Measurements from ENCODE around the gene FBLN1. TPM values are rescaled to one million over a fixed set of nuclear protein-coding genes. Genes with fewer than 3 reads are reported as not detected.
A peak's percentile ranks its signal among the peaks of the same experiment; 100 is the strongest.
"Not testable (repeated sequence)": the region's sequence is repeated elsewhere in the genome, so short reads cannot be mapped to it uniquely, and the experiment has no call there.

FBLN1 gene
- total RNA-seq, 1 donor from 2014 or later = 25.7 TPM

DNA sequence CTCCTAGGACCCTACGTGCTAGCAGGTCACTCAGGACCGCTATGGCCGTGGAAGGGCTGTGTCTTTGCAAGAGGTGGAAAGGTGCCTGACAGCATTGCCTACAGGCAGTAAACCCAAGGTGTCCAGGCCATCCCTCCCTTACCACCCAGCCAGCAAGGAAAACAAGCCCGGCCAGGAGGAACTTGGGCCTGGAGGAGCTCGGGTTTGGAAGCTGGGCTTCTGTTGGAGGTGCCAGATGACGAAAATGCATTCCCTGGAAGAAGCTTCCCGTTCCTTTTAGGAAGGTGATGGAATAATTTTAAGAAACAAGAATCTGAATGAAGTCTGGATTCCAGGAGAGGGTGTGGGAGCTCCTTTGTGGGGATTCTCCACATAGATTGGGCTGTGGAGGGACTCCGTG lies 23.6 kb downstream of the FBLN1 start:
- FAIRE-seq = no peak
- DNase-seq (ENCODE audit: low spot score in 2 of 2) = no peak

DNA sequence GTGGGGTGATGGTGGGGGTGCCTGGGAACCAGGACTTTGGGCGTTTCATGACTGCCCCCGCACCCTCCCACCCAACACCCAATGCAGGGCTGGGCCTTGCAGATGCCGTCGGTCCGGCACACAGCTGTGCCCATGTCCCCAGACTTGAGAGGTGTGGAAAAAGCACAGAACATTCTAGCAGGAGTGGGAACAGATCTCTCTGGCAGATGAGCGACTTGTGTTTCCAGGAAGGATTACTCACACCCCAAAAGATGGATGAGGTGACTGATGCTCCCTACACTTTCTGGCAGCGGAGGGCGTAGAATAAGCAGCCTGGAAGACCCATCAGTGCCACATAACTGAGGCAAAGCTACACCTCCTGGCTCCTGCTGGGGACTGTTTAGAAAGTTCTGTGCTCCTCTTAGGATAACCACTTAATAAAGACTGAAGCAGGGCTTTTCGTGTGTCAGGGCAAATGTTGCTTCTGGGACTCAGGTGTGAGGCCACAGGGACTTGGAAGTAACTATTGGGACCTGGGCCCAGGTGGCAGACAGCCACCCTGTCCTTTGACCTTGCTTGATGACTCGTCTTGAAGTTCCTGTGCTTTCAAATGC lies 24.2 kb downstream of the FBLN1 start:
- FAIRE-seq = no peak
- no peak for DNase-seq (ENCODE audit: low spot score in 2 of 2)

- FAIRE-seq = no peak
- DNase-seq (ENCODE audit: low spot score in 2 of 2) = no peak
These were observed 24.8 kb downstream of the FBLN1 start for GRCh38 chr22:45527456-45527855.

DNA sequence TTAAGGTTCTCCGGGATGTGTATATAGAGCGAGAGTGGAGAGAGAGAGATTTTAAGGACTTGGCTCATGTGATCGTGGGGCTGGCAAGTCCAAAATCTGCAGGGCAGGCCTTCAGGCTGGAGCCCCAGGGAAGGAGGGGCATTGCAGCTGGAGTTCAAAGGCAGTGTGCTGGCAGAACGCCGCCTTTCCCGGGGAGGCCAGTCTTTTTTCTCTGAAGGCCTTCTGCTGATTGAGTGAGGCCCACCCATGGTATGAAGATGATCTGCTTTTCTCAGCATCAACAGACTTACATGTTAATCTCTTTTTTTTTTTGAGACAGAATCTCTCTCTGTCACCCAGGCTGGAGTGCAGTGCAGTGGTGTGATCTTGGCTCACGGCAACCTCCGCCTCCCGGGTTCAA lies 25.4 kb downstream of the FBLN1 start:
- FAIRE-seq (no peak), DNase-seq (ENCODE audit: low spot score in 2 of 2) (no peak)

DNA sequence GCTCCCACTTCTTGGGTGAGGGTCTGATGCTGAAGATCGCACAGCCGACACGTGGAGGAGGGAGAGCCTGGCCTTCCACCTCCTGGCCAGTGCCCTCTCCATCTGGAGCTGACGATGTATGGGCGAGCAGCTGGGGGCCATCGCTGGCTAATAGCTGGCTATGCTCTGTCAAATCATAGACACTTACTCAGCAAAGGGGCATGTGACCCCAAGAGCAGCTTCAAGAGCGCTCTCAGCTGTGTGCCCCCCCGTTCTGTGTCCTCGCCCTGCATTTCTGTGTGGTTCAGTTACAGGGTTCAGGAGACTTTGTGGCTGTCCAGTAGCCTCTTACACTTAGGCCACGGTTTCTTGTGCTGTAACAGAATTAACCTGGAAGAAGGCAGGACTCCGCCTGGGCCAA lies 26.4 kb downstream of the FBLN1 start:
- DNase-seq (ENCODE audit: low spot score in 2 of 2) (no peak), FAIRE-seq (no peak)

DNA sequence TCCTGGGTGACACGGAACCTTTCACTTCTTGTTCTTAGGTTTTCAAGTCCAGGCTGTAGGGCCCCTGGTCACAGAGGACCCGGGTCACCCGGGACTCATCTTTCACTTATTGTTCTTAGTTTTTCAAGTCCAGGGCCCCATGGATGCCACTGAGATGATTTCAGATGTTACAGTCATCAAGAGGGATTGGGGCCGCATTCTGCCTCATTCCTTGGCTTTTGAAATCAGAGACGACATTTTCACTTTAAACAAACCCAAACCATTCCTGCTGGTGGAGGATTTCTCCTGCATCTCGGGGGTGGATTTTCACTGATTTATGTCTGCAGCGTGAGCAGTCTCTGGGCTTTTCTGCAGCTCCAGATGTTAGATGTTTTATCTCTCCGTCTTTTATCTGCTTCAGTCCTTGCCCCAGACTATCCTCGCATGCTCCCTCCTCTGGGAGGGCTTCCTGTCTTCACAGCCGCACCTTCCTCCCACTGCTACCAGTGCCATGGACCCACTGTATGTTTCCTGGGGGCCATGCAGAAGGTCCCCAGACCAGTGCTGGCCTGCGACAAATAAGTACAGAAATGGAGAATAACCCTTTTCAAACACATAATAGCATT lies 27.4 kb downstream of the FBLN1 start:
- no peak for FAIRE-seq
- no peak for DNase-seq (ENCODE audit: low spot score in 2 of 2)

GRCh38 chr22:45531441-45532234 lies 29.0 kb downstream of the FBLN1 start:
- DNase-seq (ENCODE audit: low spot score in 2 of 2) (no peak), FAIRE-seq (no peak)

- FAIRE-seq (no peak), DNase-seq (ENCODE audit: low spot score in 2 of 2) (no peak)
These were observed 29.6 kb downstream of the FBLN1 start for GRCh38 chr22:45532235-45532631.

GRCh38 chr22:45533703-45534102 lies 31.0 kb downstream of the FBLN1 start:
- FAIRE-seq = no peak
- no peak for DNase-seq (ENCODE audit: low spot score in 2 of 2)

GRCh38 chr22:45534339-45535192 lies 31.9 kb downstream of the FBLN1 start:
- DNase-seq (ENCODE audit: low spot score in 2 of 2) = no peak
- no peak for FAIRE-seq

DNA sequence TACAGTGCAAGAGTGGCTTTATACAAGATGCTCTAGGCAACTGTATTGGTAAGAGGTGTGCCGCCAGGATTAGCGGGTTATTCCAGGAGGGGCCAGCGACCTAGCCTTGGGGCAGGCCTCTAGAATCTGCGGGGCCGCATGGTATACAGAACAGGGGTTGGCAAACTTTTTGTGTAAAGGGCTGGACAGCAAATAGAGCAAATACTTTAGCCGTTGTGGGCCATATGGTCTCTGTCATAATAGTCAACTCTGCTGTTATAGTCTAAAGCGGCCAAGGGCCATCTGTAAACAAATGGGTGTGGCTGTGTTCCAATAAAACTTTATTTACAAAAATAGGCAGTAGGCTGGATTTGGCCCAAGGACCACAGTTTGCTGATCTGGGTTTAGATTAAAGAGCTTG lies 32.6 kb downstream of the FBLN1 start:
- no peak for FAIRE-seq
- DNase-seq (ENCODE audit: low spot score in 2 of 2) = no peak

GRCh38 chr22:45535835-45536234 lies 33.2 kb downstream of the FBLN1 start:
- FAIRE-seq = not testable (repeated sequence)

DNA sequence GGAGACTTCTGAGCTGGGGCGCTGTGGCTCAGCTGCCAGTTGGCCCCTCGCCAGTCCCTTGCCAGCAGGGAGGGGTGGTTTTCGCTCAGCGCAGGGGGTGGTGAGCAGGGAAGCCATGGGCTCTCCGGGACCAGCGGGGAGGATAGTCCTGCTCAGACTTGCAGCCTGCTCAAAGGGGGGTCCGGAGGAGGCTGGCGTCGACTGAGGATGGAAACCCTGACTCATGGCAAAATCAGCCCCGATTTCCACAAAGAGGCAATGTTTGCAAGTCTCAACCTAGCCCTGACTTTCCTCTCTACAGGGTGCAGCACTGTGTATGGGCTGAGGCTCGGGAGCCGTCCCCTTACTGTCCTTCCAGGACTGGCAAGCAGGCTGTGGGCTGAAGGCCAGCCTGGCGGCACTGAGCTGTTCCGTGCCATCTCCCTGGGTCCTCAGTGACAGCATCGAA lies 35.1 kb downstream of the FBLN1 start:
- FAIRE-seq = no peak
- peak in 1 of 2 donors; percentile 55 for DNase-seq (ENCODE audit: low spot score in 2 of 2)

More at GRCh38 chr22:45535835-45536234, 33.2 kb downstream of the FBLN1 start:
- not testable (repeated sequence) for DNase-seq (ENCODE audit: low spot score in 2 of 2)

DNA sequence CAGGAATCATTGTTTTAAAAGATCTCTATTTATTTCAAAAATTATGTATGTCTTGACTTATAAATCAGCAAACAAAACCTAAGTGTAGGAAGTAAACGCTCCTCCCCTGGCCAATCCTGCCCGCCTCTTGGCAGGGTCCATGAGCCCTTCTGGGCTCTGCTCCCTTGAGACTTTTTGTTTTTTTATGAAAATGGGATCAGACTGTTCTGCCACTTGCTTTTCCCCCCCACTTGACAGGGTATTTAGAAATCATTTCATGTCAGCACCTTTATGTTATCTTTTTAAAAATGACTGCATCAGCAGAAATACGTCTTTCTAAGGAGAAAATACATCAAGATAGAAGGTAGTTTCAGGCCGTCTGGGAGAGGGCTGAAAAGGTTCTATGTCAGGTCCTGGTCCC lies 35.6 kb downstream of the FBLN1 start:
- DNase-seq (ENCODE audit: low spot score in 2 of 2) (no peak), FAIRE-seq (no peak)

- no peak for FAIRE-seq
- no peak for DNase-seq (ENCODE audit: low spot score in 2 of 2)
These were observed 37.4 kb downstream of the FBLN1 start for GRCh38 chr22:45540122-45540521.

DNA sequence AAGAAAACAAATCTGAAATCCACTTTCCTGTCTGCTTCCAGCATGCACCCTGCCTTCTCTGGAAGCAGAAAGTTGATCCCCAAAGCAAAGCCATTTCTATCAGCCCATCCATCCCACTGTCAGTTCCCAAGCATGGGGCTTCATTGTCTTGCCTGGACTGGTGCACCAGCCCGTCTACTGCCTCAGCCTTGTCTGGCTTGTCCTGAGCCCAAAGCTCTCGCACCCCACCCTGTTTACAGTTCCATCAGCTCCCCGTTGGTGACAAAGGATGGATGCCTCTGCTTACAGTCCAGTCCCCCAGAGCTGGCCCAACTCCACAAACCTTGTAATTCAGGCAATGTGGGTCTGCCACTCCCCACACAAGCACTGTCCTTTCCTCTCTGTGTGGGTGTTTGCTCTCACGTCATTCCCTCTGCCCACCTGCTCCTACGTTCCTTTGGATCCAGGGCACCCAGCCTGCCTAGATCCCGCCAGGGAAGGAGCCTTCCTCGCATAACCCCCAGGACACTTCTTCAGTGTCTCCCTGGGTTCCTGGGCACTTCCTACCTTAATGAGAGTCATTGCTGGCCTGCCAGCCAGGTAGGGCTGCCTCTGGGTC lies 38.8 kb downstream of the FBLN1 start:
- DNase-seq (ENCODE audit: low spot score in 2 of 2) (no peak), FAIRE-seq (no peak)

DNA sequence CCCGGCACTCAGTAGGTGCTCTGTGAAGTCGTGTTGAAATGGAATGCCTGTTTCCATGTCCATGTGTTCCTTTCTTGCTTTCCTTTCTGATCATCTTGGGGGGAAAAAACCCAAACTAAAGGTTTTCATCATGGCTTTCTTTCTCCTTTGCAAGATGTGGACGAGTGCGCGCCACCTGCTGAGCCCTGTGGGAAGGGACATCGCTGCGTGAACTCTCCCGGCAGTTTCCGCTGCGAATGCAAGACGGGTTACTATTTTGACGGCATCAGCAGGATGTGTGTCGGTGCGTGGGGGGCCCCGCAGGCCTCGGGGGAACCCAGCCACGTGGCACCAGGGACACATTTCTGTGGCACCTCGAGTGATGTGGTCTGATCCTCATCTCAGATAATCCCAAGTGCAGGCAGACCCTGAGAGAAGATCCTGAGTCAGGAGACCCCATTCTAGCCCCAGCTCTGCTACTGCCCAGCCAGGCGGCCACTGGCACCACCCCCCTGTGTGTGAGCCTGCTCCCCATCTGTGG lies 39.4 kb downstream of the FBLN1 start:
- FAIRE-seq = no peak
- no peak for DNase-seq (ENCODE audit: low spot score in 2 of 2)

DNA sequence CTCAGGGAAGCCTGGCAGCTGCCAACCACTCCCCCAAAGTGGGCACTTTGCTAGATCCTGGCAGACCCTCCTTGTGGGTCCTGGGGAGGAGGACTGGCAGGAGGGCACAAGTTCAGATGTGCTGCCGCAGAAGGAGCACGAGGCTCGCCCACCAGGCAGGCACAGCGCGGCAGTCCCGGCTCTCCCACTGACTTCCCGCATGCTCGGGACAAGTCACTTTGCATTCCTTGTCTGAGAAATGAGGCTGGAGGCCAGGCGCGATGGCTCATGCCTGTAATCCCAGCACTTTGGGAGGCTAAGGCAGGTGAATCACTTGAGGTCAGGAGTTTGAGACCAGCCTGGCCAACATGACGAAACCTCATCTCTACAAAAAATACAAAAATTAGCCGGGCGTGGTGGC lies 40.1 kb downstream of the FBLN1 start:
- not testable (repeated sequence) for DNase-seq (ENCODE audit: low spot score in 2 of 2); FAIRE-seq

- DNase-seq (ENCODE audit: low spot score in 2 of 2) (no peak), FAIRE-seq (no peak)
These were observed 40.6 kb downstream of the FBLN1 start for GRCh38 chr22:45543243-45543642.

DNA sequence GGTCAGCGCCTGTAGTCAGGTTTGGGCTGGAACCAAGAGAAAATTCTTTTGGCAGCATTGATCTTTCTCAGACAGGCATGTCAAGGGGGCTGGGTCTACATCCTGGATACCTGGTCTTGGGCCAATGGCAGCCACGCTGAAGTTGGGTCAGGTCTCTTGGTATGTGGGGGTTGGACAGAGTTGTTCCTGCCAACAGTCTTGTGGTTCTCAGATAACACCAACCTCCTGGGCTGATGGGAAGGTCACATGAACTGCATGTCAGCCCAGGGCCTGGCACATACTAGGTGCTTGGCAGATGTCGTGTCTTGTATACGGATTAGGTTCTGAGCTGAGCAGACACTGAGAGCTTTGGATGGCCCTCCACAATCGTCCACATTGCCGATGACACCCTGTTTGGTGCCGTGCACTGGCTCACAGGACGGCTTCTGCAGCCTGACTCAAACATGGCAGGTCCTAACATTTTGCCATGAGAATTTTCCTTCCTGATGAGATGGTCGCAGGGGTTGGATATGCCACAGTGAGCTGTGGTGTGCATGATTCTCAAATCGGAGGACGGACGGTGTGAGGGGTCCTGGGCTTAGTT lies 42.0 kb downstream of the FBLN1 start:
- DNase-seq (ENCODE audit: low spot score in 2 of 2) (no peak), FAIRE-seq (no peak)
